AG09319 (cell line): Measurements from ENCODE around the gene SLC38A3.

Source experiments
- DNase-seq: peaks from one replicate; pipeline ENCODE4 v3.0.0-alpha.2; 2010; ENCODE audit warnings: low read depth; ENCODE audit errors: extremely low read depth
- TF ChIP-seq, protein P1 (sequence below): IDR thresholded peaks from 2 replicates; pipeline ENCODE4 v1.5.1; 2011; ENCODE audit warnings: low read depth, mild to moderate bottlenecking, inconsistent platforms, low read length, moderate library complexity

SLC38A3 gene

DNA sequence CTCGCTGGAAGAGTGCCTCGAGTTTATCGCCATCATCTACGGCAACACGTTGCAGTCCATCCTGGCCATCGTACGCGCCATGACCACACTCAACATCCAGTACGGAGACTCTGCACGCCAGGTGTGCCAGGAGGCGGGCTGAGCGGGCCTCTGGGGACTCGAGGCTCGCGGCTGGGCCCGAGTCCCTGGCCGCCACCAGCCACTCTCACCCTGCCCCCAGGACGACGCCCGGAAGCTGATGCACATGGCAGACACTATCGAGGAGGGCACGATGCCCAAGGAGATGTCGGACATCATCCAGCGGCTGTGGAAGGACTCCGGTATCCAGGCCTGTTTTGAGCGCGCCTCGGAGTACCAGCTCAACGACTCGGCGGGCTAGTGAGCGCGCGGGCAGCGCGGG lies 11.8 kb upstream of the SLC38A3 start:
- no peak for DNase-seq
- TF ChIP-seq, protein P1, sequence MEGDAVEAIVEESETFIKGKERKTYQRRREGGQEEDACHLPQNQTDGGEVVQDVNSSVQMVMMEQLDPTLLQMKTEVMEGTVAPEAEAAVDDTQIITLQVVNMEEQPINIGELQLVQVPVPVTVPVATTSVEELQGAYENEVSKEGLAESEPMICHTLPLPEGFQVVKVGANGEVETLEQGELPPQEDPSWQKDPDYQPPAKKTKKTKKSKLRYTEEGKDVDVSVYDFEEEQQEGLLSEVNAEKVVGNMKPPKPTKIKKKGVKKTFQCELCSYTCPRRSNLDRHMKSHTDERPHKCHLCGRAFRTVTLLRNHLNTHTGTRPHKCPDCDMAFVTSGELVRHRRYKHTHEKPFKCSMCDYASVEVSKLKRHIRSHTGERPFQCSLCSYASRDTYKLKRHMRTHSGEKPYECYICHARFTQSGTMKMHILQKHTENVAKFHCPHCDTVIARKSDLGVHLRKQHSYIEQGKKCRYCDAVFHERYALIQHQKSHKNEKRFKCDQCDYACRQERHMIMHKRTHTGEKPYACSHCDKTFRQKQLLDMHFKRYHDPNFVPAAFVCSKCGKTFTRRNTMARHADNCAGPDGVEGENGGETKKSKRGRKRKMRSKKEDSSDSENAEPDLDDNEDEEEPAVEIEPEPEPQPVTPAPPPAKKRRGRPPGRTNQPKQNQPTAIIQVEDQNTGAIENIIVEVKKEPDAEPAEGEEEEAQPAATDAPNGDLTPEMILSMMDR, result no peak

- no peak for DNase-seq
- TF ChIP-seq, protein P1, result no peak
These were observed 11.3 kb upstream of the SLC38A3 start for GRCh38 chr3:50193746-50194127.

GRCh38 chr3:50194128-50194902 lies 10.8 kb upstream of the SLC38A3 start:
- DNase-seq, result peak; percentile 5
- TF ChIP-seq, protein P1, result peak; percentile 75

GRCh38 chr3:50194903-50195500 lies 10.1 kb upstream of the SLC38A3 start:
- DNase-seq, result no peak
- TF ChIP-seq, protein P1, result no peak

DNA sequence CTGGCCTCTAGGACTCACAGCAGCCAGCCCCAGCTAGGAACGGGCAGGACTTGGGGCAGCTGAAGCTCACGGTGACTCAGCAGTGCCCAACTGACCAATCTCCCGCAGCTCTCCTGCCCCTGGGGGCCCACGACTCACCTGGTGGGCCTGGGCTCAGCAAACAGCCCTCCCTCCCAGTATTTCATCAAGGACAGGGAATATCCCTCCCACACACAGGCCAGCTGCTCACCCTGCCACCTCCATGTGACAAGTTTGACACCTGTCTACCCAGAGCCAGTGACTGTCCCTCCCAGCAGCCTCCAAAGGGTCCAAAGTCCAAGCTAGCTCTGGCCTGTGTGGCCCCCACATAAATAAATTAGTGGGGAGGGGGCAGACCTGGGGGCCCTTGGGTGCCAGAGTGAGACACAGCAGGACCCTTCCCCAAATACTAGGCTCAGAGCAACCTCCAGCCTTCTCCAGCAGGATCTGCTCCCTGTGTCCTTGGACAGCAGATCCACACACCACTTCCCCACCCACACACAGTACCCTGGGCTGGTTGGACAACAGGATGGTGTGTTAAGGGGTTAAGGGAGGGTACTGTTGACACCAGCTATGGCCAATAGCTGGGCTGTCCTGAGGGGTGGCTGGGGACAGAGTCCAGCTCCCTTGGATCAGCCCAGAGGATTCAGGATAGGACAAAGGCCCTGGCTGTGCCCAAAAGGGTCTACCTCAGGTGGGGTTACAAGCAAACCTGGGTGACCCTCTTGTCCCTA lies 9.4 kb upstream of the SLC38A3 start:
- TF ChIP-seq, protein P1, result no peak
- DNase-seq, result no peak

DNA sequence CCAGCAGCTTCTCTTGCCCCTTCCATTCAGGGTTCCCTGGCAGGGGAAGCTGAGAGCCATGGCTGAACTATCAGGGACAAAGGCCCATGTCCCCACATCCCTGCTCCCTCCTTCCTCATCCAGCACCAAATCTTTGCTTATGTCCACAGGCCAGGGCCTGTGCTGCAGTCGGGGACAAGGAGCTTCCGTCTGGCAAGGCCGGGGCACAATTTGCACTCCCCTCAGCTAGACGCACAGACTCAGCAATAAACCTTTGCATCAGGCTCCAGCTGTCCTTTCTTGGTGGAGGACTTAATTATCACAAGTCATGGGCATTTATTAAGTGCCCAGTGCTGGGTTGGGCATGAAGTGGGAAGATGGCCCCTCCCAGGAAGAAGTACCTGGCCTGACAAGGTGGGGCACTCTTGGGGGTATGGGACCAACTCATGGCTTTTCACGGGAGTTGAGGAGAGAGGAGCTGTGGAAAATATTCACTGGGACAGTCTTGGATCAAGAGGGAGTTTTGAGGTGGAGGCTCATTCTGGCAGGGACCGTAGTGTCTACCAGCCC lies 8.7 kb upstream of the SLC38A3 start:
- no peak for DNase-seq
- TF ChIP-seq, protein P1, result no peak
